Smooth muscle cell of the pulmonary artery (primary cell): Measurements from ENCODE around the gene C22orf31. TPM values are rescaled to one million over a fixed set of nuclear protein-coding genes. Genes with fewer than 3 reads are reported as not detected.

Experiments used
- total RNA-seq: library from RNA; depleted of rRNA; stranded (reverse); fragments of >200 nt; gene quantifications from 2 replicates; pipeline ENCODE4 v1.2.3, GENCODE V29; 2014

Gene C22orf31
- not detected in 2 replicates for total RNA-seq

GRCh38 chr22:29061773-29062172, at the start of gene C22orf31:
TSS of gene C22orf31 (minus strand) at chr22:29061831. CDS start at chr22:29061792, 39 bp downstream.

GRCh38 chr22:29072979-29073617, 11.5 kb upstream of the C22orf31 start, which contains the start of gene KREMEN1:
TSS of gene KREMEN1 (plus strand) at chr22:29073035. CDS start at chr22:29073131, 96 bp downstream.

Other genes with a start within 250 kb of the C22orf31 start
- gene ZNRF3, start 178.3 kb downstream of the C22orf31 start, total RNA-seq = 3.6 and 6.3 TPM in 2 replicates
- gene KREMEN1, start 11.2 kb upstream of the C22orf31 start, total RNA-seq = 1.6 and 6.5 TPM in 2 replicates
- gene EMID1, start 144.1 kb upstream of the C22orf31 start, total RNA-seq = not detected in 2 replicates
- gene RHBDD3, start 206.2 kb upstream of the C22orf31 start, total RNA-seq = 17.6 and 24.5 TPM in 2 replicates
- gene EWSR1, start 206.4 kb upstream of the C22orf31 start, total RNA-seq = 102 and 105 TPM in 2 replicates
- gene GAS2L1, start 244.8 kb upstream of the C22orf31 start, total RNA-seq = 16.0 and 19.1 TPM in 2 replicates